Tibial nerve (tissue), 4 donors: Measurements from ENCODE around the gene TTC29. TPM values are rescaled to one million over a fixed set of nuclear protein-coding genes. Genes with fewer than 3 reads are reported as not detected.

Experiments
- DNase-seq, 2 donors: peaks; one replicate each; pipeline ENCODE4 v3.0.0-alpha.2; 2019; ENCODE audit warnings: low spot score in 2 of 2
- H3K27ac ChIP-seq, 4 donors: fragments of 200-600 bp; sonication (generic) in 3 of 4; one replicate each; pipeline ENCODE4 v1.5.1; 2017 to 2019; ENCODE audit warnings: mild to moderate bottlenecking in 1 of 4
- H3K27me3 ChIP-seq, 2 donors: fragments of 200-600 bp; sonication (generic) in 1 of 2; one replicate each; pipeline versions ENCODE4 v1.5.1 to v1.6.0; 2017 to 2019
- H3K36me3 ChIP-seq, 3 donors: fragments of 200-600 bp; sonication (generic); one replicate each; pipeline ENCODE4 v1.5.1; 2018 to 2019
- H3K4me1 ChIP-seq, 4 donors: fragments of 200-600 bp; sonication (generic) in 3 of 4; one replicate each; pipeline ENCODE4 v1.5.1; 2017 to 2019
- H3K4me3 ChIP-seq, 4 donors: fragments of 200-600 bp; sonication (generic) in 3 of 4; one replicate each; pipeline ENCODE4 v1.5.1; 2017 to 2019; ENCODE audit warnings: mild to moderate bottlenecking in 1 of 4, moderate library complexity in 1 of 4
- H3K9me3 ChIP-seq, 4 donors: fragments of 200-600 bp; sonication (generic) in 3 of 4; one replicate each; pipeline ENCODE4 v1.5.1; 2017 to 2019
- EP300 ChIP-seq, 2 donors: sonication (generic); formaldehyde crosslinking; IDR thresholded peaks; one replicate each; pipeline ENCODE4 v1.6.1; 2017; ENCODE audit warnings: antibody characterized with exemption in 2 of 2, mild to moderate bottlenecking in 1 of 2
- POLR2A ChIP-seq, 2 donors: fragments of 450-650 bp; IDR thresholded peaks; one replicate each; pipeline ENCODE4 v1.6.1; 2017; ENCODE audit warnings: antibody characterized with exemption in 2 of 2, mild to moderate bottlenecking in 2 of 2, moderate library complexity in 2 of 2
- WGBS, 2 donors: methylation state at CpG; one replicate each; pipeline ENCODE4 v1.1.5; 2018; 5-methylcytosine and 5-hydroxymethylcytosine counted together
- total RNA-seq, 4 donors: library from RNA; depleted of rRNA; stranded (reverse); fragments of >200 nt; gene quantifications; one replicate each; pipeline ENCODE4 v1.1.0, GENCODE V29; 2016
- TF ChIP-seq, protein P1 (sequence below), 5 experiments: fragments of 200-600 bp in 3 of 5; fragments of 450-650 bp in 2 of 5; sonication (generic) in 3 of 5; IDR thresholded peaks; one replicate each; pipeline ENCODE4 v1.5.1; 2016 to 2019; ENCODE audit warnings: antibody characterized with exemption in 5 of 5, mild to moderate bottlenecking in 3 of 5, moderate library complexity in 2 of 5

Gene TTC29
- total RNA-seq, 4 donors from 2014 or later: not detected

DNA sequence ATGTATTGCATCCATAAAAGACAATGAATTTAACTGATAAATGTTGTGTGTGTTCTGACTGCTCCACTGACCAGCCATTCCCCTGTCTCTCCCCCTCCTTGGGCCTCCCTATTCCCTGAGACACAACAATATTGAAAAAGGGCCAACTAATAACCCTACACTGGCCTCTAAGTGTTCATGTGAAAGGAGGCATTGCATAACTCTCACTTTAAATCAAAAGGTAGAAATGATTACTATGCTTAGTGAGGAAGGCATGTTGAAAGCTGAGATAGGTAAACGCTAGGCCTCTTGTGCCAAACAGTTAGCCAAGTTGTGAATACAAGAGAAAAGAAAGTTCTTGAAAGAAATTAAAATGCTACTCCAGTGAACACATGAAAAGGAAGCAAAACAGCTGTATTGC is 154.2 kb downstream of the TTC29 start:
- Histone ChIP-seq H3K27me3 (no peaks in the 10 kb centered on the region), H3K4me1 (no peaks in the 10 kb centered on the region), H3K9me3 (no peaks in the 10 kb centered on the region), H3K36me3 (no peaks in the 10 kb centered on the region), H3K27ac (no peak overlapping the region), H3K4me3 (no peak overlapping the region)
- no peak for DNase-seq
- TF ChIP-seq EP300 (IDR thresholded peaks at IDR 0.05): no peak
- TF ChIP-seq POLR2A (IDR thresholded peaks at IDR 0.05): no peak
- TF ChIP-seq, protein P1, sequence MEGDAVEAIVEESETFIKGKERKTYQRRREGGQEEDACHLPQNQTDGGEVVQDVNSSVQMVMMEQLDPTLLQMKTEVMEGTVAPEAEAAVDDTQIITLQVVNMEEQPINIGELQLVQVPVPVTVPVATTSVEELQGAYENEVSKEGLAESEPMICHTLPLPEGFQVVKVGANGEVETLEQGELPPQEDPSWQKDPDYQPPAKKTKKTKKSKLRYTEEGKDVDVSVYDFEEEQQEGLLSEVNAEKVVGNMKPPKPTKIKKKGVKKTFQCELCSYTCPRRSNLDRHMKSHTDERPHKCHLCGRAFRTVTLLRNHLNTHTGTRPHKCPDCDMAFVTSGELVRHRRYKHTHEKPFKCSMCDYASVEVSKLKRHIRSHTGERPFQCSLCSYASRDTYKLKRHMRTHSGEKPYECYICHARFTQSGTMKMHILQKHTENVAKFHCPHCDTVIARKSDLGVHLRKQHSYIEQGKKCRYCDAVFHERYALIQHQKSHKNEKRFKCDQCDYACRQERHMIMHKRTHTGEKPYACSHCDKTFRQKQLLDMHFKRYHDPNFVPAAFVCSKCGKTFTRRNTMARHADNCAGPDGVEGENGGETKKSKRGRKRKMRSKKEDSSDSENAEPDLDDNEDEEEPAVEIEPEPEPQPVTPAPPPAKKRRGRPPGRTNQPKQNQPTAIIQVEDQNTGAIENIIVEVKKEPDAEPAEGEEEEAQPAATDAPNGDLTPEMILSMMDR (IDR thresholded peaks at IDR 0.05): no peak
- WGBS, 2 donors: 87 to 89% methylated on average over 1 of the region's 1 CpG

DNA sequence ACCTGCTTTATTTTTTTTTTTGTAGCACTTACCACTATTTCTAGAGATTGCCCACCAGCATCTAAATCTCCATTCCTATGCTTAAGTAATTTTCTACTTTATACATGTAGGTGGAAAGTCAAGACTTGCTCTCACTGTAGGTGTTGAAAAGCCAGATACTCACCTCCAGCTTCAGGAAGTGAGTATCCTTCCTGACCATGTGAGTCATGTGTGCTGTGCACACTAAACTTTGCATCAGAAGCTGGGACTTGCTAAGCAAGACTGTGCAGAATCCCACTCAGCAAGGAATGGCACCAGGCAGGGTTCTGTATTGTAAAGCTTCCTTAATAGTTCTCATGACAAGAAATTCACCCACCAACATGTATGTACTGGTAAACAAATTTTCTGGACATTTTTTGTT is 155.1 kb downstream of the TTC29 start:
- TF ChIP-seq POLR2A (IDR thresholded peaks at IDR 0.05): no peak
- TF ChIP-seq, protein P1 (IDR thresholded peaks at IDR 0.05): no peak
- no peak for DNase-seq
- Histone ChIP-seq H3K4me1 (no peaks in the 10 kb centered on the region), H3K27ac (no peak overlapping the region), H3K27me3 (no peaks in the 10 kb centered on the region), H3K4me3 (no peak overlapping the region), H3K9me3 (no peaks in the 10 kb centered on the region), H3K36me3 (no peaks in the 10 kb centered on the region)

DNA sequence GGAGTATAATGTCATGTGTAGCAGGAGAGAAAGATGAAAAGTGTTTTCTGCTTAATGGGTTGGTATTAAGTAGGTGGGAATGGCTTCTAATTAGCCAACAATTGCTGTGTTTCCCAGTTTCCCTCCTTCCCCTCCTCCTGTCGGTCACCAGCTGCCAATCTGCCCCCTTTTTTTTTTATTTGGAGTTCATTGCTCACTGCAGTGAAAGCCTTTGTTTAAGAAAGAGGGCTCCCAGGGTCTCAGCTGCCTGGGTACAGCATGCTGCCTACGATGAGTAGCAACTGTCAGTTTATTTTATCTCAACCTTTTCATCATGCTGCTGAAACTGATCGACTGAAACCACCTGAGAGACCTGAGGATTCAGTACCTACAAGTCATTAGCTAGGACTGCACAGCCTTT is 157.9 kb downstream of the TTC29 start:
- H3K9me3 ChIP-seq: no peaks in the 10 kb centered on the region
- H3K4me3 ChIP-seq: no peak overlapping the region
- TF ChIP-seq POLR2A (IDR thresholded peaks at IDR 0.05) (no peak), EP300 (IDR thresholded peaks at IDR 0.05) (no peak)
- TF ChIP-seq, protein P1 (IDR thresholded peaks at IDR 0.05): no peak
- no peaks in the 10 kb centered on the region for H3K27me3 ChIP-seq
- DNase-seq: no peak
- H3K4me1 ChIP-seq: no peaks in the 10 kb centered on the region
- H3K36me3 ChIP-seq: no peaks in the 10 kb centered on the region
- H3K27ac ChIP-seq: no peak overlapping the region
- WGBS, 2 donors: 19 to 21% methylated on average over 3 of the region's 3 CpGs

DNA sequence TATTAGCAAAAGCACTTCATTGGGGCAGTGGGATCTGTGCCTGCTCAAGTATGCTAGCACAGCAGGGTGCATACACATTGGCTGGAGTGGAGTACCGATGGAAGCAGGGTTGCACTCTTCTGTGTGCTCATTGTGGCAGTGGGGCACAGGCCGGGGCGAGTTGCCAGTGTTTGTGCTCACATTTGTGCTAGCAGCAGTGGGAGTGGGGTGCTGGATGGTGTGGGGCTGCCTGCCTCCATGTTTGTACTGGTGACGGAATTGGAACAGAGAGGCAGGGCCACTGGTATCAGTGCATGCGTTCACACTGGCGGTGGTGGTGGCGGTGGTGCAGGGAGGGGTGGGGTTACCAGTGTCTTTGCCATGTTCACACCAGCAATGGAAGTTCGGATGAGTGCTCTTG is 169.0 kb downstream of the TTC29 start:
- Histone ChIP-seq H3K4me1 (no peaks in the 10 kb centered on the region), H3K36me3 (no peaks in the 10 kb centered on the region), H3K4me3 (no peak overlapping the region), H3K27ac (no peak overlapping the region), H3K27me3 (no peaks in the 10 kb centered on the region), H3K9me3 (peaks cover 0 to 13% (median 0%) of the 10 kb centered on the region in 4 donors)
- DNase-seq: no peak
- WGBS, 2 donors: 97 to 99% methylated on average over 8 of the region's 8 CpGs
- no peak for TF ChIP-seq EP300 (IDR thresholded peaks at IDR 0.05)
- no peak for TF ChIP-seq POLR2A (IDR thresholded peaks at IDR 0.05)
- TF ChIP-seq, protein P1 (IDR thresholded peaks at IDR 0.05): no peak

DNA sequence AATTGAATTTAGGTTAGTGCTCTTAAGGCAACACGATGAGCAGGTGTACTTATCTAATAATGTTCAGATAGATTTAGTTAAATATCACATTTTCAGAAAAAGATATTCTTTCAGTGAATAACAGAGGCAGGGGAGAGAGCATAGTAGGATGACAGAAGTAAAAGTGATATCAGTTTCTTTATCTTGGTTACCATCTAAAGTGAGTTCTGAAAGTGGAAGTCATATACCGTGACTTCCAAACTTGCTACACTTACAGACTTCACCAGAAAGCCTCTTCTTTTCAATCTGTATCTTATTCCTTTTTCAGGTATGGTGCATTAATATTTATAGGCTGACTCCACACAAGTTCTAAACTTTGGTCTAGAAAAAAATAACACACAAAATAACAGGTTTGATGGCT is 182.1 kb downstream of the TTC29 start:
- 89 to 92% methylated on average over 2 of the region's 2 CpGs for WGBS, 2 donors
- Histone ChIP-seq H3K4me1 (no peaks in the 10 kb centered on the region), H3K36me3 (no peaks in the 10 kb centered on the region), H3K27ac (no peak overlapping the region), H3K27me3 (no peaks in the 10 kb centered on the region), H3K4me3 (no peak overlapping the region), H3K9me3 (peaks cover 0 to 6% (median 0%) of the 10 kb centered on the region in 4 donors)
- no peak for DNase-seq
- TF ChIP-seq, protein P1 (IDR thresholded peaks at IDR 0.05): no peak
- TF ChIP-seq POLR2A (IDR thresholded peaks at IDR 0.05) (no peak), EP300 (IDR thresholded peaks at IDR 0.05) (no peak)
